ENCODE results near the gene BDP1.

DNA sequence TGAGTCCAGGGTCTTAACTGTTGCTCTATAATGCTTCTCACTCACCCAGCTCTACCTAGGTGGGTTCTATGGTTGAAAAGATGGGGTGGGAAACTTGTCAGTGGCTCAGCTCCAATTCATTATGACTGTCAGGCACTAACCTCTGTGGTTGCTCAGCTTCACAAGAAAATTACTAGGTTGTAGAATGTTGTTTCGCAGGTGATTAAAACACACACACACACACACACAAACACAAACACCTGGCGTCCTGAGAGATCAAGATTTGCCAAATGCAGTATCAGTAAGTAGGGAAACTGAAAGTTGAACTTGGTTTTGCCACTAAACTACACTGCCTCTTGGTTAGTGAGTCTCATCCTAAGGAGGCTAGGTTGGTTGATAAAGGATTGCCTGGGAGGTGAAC, 134.5 kb downstream of the BDP1 start:
- TF ChIP-seq GATA2 (IDR thresholded peaks at IDR 0.05; ENCODE audit: low read depth, low read length) (no peak), GATA3 (IDR thresholded peaks at IDR 0.05; ENCODE audit: low read depth, low read length) (no peak)

All from SH-SY5Y (cell line).